LNCaP clone FGC (cell line): ENCODE data around the gene LRFN2.

ENCODE experiments used
- DNase-seq: peaks from one replicate; pipeline ENCODE4 v3.0.0-alpha.2; 2011; ENCODE audit warnings: low read depth
- H3K4me3 ChIP-seq: 2 replicates; pipeline ENCODE4 v1.5.1; 2011; ENCODE audit warnings: mild to moderate bottlenecking, low read depth, low read length, control low read depth
- CTCF ChIP-seq: IDR thresholded peaks from 2 replicates; pipeline ENCODE4 v1.5.1; 2012; ENCODE audit warnings: mild to moderate bottlenecking; ENCODE audit not compliant: control insufficient read depth, insufficient read depth; ENCODE audit errors: extremely low read depth

LRFN2 gene

DNA sequence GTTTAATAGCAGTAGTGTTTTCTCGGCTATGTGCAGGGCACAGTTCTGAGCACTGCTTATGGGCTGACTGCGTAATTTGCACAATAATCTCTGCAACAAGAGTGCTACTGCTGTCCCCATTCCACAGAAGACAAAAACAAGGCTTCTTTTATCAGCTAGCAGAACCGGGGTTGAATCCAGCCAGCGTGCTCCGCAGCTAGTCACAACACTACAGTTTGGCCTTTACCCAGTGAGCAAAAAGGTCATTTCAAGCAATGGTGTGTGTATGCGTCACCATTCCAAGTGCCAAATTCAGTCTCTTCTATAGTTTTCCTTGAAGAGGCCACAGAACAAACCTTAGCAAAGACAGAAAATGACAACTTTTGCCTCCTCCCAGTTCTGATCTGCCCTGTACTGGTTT, 61.1 kb downstream of the LRFN2 start:
- DNase-seq, result no peak
- no peak for TF ChIP-seq CTCF
- no peak overlapping the region for H3K4me3 ChIP-seq

GRCh38 chr6:40524797-40525585, 62.2 kb downstream of the LRFN2 start:
- no peak for DNase-seq
- H3K4me3 ChIP-seq, result no peak overlapping the region
- TF ChIP-seq CTCF, result no peak

DNA sequence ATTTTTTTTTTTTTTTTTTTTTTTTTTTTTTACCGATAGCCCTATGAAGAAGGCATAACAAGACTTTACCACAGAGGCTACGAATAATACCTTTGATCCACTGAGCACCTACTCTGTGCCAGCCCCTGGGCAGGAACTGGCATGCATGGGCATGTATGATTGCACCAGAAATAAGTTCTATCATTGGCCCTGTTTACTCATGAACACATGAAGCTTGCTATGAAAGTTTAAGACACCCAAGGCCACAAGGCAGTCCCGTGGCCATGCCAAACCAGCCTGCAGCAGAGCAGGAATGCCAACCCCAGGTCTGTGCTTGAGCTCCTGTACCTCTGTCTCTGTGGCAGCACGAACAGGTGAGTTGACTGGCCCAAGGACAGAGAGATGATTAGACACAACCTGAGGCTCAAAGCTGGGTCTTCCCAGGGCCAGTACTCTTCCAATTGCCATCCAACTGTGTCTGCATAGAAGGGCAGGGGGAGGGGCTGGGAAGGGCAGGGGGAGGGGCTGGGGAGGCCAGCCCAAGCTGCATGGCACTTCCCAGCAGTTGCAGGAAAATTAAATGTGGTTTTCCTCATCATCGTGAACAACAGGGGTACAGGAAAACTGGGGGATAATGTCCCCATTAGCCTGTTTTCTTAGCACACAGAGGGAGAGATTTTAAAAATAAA, 63.5 kb downstream of the LRFN2 start:
- no peak for TF ChIP-seq CTCF
- no peak overlapping the region for H3K4me3 ChIP-seq
- no peak for DNase-seq

- no peak overlapping the region for H3K4me3 ChIP-seq
- no peak for TF ChIP-seq CTCF
- DNase-seq, result no peak
Measured at GRCh38 chr6:40521496-40521895, 65.7 kb downstream of the LRFN2 start.

GRCh38 chr6:40520678-40521077, 66.5 kb downstream of the LRFN2 start:
- no peak for TF ChIP-seq CTCF
- no peak for DNase-seq
- H3K4me3 ChIP-seq, result no peak overlapping the region

DNA sequence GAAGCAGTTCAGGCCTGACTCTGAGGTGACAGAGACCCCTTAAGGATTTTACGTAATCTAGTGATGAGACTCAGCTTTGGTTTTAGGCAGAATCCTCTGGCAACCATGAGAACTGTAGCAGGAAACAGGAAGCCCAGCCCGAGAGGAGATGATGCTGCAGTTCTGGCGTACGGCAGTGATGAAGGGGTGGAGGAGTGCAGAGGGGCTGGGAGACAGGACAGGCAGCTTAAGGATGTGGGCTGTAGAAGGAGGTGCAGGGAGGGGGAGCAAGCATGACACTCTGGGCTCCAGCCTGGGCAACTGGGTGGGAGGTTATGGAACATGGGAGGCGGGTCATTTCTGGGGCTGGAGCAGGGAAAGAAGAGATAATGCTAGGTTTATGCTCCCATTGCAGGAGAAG, 67.1 kb downstream of the LRFN2 start:
- no peak for DNase-seq
- no peak overlapping the region for H3K4me3 ChIP-seq
- TF ChIP-seq CTCF, result no peak

- no peak for TF ChIP-seq CTCF
- H3K4me3 ChIP-seq, result no peak overlapping the region
- no peak for DNase-seq
Measured at GRCh38 chr6:40517654-40518053, 69.5 kb downstream of the LRFN2 start.
